Inflammatory macrophage (primary cell): ENCODE data around the gene CRYAB.
"Not testable (repeated sequence)": the region's sequence is repeated elsewhere in the genome, so short reads cannot be mapped to it uniquely, and the experiment has no call there.

Experiments
- DNase-seq, 2 donors: peaks; one replicate each; pipeline ENCODE4 v3.0.0-alpha.2; 2020 to 2022

The CRYAB gene

GRCh38 chr11:111933176-111933575 is 21.6 kb upstream of the CRYAB start:
- DNase-seq = not testable (repeated sequence)

GRCh38 chr11:111932611-111932950 is 21.0 kb upstream of the CRYAB start:
- peak; percentile 64 to 74 for DNase-seq

- DNase-seq = no peak
Measured at GRCh38 chr11:111930472-111930871, 18.9 kb upstream of the CRYAB start.

- DNase-seq = peak; percentile 97 to 98
Measured at GRCh38 chr11:111926505-111927391, 15.2 kb upstream of the CRYAB start.

GRCh38 chr11:111925953-111926352 is 14.4 kb upstream of the CRYAB start:
- DNase-seq = no peak

- no peak for DNase-seq
Measured at GRCh38 chr11:111923951-111924350, 12.4 kb upstream of the CRYAB start.

GRCh38 chr11:111923351-111923788 is 11.8 kb upstream of the CRYAB start:
- no peak for DNase-seq

GRCh38 chr11:111922803-111923202 is 11.2 kb upstream of the CRYAB start:
- peak; percentile 14 to 47 for DNase-seq

GRCh38 chr11:111921541-111922230 is 10.1 kb upstream of the CRYAB start:
- DNase-seq = no peak

GRCh38 chr11:111920908-111921307 is 9.3 kb upstream of the CRYAB start:
- no peak for DNase-seq

GRCh38 chr11:111918390-111919256 is 7.1 kb upstream of the CRYAB start, which contains the start of gene C11orf52:
TSS of gene C11orf52 (plus strand) at chr11:111918913. CDS start at chr11:111918973, 60 bp downstream.
- DNase-seq = no peak

GRCh38 chr11:111917788-111918187 is 6.2 kb upstream of the CRYAB start:
- no peak for DNase-seq

- DNase-seq = no peak
Measured at GRCh38 chr11:111917312-111917711, 5.7 kb upstream of the CRYAB start.

- no peak for DNase-seq
Measured at GRCh38 chr11:111916768-111917167, 5.2 kb upstream of the CRYAB start.

- no peak for DNase-seq
Measured at GRCh38 chr11:111913997-111914396, 2.4 kb upstream of the CRYAB start.

GRCh38 chr11:111913031-111913861 is 1.7 kb upstream of the CRYAB start:
- no peak for DNase-seq

GRCh38 chr11:111912535-111912934 is 965 bp upstream of the CRYAB start, which contains the start of gene HSPB2:
TSS of gene HSPB2 (plus strand) at chr11:111912734. CDS start at chr11:111912830, 96 bp downstream.
- no peak for DNase-seq

- DNase-seq = no peak
Measured at GRCh38 chr11:111910676-111911562, 651 bp downstream of the CRYAB start.

GRCh38 chr11:111909378-111909777 is 2.2 kb downstream of the CRYAB start:
- DNase-seq = no peak

- DNase-seq = no peak
Measured at GRCh38 chr11:111908639-111909305, 2.8 kb downstream of the CRYAB start.
